NCI-H146 (cell line): ENCODE data around the gene SCN11A.
"Not testable (repeated sequence)": the region's sequence is repeated elsewhere in the genome, so short reads cannot be mapped to it uniquely, and the experiment has no call there.

ENCODE experiments used
- DNase-seq: peaks from one replicate; lab custom pipeline; 2025; lab: John Stamatoyannopoulos, UW

SCN11A gene

DNA sequence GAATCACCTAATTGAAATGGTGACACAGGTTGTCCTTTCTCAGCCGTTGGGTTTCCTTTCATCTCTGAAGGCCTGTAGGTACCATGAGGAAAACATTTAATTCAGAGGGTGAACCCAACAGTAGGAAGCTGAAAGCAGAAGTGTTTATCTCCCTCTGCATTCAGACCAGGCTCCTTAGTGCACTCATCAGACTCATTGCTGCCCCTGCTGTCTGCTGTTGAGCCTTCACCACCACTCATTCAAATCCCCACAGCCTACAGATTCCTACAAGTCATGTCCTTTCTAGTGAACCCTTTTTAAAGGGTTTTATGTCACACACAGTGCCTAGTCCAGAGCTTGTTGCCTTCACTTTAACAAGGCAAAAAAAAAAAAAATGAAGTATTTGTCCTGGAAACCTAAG, 13.5 kb upstream of the SCN11A start:
- no peak for DNase-seq

DNA sequence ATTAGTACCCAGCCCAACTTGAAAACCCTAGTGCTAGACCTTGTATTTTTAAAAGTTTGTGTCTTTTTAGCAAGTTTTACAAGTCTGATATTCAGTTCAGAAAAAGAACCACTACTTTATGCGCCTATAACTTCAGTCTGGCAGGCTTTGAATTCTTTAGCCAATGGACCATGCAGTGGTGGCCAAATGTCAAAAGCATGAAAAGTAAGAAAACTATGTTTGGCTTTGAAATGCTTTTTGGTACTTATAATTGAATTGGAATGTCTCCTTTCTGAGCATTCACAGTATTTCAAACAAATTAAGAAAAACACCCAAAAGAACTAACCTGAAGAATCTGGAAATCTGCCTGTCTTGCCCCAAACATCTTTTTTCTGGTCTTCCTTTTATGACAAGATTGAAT, 12.9 kb upstream of the SCN11A start:
- DNase-seq = no peak

DNA sequence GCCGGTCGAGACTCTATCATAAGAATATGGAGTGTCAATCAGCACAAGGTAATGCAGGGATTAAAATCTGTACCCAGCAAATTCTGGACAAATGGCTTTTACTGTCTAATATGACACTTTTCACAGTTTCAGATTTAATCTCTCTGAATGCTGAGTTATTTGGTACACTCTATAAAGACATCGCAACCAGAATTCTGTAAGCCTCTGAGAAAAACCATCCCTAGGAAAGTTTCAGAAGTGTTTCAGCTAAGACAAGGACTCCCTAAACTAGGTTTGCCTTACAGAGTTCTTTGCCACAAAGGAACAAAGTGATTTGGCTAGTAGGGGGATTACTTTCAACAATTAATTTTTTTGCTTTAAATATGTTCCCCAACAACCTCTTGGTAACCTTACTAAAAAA, 11.4 kb upstream of the SCN11A start:
- DNase-seq = no peak

- DNase-seq = no peak
Observed at GRCh38 chr3:39062180-39062579, 10.4 kb upstream of the SCN11A start.

DNA sequence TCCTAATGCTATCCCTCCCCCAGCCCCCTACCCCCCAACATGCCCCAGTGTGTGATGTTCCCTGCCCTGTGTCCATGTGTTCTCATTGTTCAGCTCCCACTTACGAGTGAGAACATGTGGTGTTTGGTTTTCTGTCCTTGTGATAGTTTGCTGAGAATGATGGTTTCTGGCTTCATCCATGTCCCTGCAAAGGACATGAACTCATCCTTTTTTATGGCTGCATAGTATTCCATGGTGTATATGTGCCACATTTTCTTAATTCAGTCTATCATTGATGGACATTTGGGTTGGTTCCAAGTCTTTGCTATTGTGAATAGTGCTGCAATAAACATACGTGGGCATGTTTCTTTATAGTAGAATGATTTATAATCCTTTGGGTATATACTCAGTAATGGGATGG, 9.5 kb upstream of the SCN11A start:
- not testable (repeated sequence) for DNase-seq

GRCh38 chr3:39056151-39056550, 4.4 kb upstream of the SCN11A start:
- no peak for DNase-seq

DNA sequence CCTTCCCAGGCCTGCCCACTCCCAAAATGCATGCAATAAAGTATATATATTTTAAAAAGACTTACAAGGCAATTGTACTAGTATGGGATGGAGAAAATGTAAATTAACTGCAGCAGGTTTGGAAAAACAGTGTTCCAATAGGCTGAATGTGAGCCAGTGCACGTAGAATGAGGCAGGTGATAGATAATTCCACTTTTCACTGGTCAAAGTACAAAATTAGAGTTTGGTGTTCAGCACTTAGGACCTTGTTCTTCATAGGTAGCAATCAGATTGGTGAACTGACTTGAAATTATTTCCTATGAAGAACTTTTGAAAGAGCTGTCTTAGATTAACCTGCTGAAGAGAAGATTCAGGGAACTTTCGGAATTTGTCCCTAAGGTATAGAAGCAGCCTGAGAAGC, 2.0 kb upstream of the SCN11A start:
- DNase-seq = no peak

DNA sequence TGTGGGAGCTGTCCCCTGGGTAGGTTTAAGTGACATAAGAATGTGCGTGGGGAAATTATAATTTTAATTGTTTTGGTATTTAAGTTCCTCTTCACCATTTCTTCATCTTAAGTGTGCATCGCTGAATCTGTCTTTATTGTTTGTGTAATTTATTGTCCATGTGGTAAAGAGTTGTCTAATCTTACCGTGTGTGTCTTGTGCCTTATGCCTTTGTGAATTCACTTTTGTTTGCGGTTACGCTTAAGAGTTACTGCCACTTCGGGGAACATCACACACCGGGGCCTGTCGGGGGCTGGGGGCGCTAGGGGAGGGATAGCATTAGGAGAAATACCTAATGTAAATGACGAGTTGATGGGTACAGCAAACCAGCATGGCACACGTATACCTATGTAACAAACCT, 839 bp upstream of the SCN11A start:
- no peak for DNase-seq

GRCh38 chr3:39050029-39050428, 1.7 kb downstream of the SCN11A start:
- no peak for DNase-seq

GRCh38 chr3:39038165-39038564, 13.6 kb downstream of the SCN11A start:
- DNase-seq = no peak

- DNase-seq = no peak
Observed at GRCh38 chr3:39029556-39029955, 22.2 kb downstream of the SCN11A start.

GRCh38 chr3:39028546-39028945, 23.2 kb downstream of the SCN11A start:
- DNase-seq = no peak

- DNase-seq = no peak
Observed at GRCh38 chr3:39025222-39025970, 26.3 kb downstream of the SCN11A start.

DNA sequence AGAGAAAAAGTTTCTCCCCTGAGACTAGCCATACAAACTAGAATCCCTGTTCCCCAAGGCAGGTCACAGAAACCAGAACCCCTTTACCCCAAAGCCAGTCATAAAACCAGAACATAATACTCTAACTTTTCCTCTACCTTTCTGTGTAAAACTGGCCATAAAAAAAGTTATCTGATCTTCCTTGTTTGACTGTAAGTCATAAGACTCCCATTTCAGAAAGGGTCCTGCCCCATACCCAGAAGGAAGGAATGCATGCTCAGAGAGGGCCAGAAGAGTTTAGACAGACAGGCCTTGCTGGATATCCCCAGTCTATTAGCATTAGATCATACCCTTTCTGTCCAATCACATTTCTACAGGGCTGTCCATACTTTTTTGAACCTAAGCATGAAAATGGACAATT, 27.2 kb downstream of the SCN11A start:
- DNase-seq = no peak

DNA sequence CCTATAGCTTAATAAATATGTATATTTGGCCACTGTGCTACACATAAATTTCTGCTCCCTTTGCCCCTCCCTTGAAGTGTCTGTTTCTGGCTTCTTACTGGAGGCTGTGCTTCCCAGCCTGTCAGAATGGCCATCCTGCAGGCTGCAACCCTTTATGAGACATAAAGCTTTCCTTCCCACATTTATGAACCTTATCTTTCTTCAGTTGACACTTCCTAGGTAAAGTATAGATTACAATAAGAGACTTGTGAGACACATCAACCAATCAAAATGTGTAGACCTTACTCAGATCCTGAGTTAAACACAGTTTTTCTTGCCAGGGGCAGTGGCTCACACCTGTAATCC, 29.5 kb downstream of the SCN11A start:
- DNase-seq = no peak

DNA sequence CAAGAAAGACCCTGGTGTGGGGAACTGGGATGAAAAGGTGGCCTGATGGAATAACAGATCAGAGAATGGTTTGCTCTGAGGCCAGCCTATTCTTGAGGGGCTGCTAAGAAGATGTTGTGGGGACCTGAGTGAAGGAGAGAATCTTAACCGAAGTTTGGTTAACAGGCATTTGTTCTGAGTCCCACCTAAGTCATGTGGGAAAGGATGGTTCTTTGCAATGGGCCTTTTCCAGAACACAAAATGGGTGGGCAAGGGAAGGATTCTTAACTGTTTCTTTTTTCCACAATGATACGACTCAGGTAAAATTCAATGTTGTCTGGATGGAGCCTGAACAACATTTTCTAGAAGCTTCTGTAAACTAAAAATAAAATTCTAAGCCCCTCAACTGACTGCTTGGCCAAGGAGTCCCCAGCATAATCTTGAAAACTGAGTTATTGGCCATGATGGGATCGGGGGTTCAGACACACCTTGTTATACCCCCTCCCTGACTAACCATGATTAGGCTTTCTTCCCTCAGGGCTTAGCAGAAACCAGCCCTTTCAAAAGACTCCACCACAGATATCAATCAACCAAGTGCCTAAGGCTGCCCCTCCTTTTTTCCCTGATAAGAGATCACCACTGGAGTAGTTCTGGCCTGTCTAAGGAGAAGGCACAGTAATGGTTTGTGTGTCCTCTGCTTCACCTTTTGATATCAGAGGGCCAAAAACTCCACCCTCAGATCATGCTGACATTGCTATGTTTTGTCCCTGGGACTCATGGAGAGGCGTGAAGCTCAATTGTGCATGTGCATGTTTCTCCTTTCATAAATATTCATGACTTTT, 30.1 kb downstream of the SCN11A start:
- no peak for DNase-seq

- DNase-seq = no peak
Observed at GRCh38 chr3:39021029-39021428, 30.7 kb downstream of the SCN11A start.

DNA sequence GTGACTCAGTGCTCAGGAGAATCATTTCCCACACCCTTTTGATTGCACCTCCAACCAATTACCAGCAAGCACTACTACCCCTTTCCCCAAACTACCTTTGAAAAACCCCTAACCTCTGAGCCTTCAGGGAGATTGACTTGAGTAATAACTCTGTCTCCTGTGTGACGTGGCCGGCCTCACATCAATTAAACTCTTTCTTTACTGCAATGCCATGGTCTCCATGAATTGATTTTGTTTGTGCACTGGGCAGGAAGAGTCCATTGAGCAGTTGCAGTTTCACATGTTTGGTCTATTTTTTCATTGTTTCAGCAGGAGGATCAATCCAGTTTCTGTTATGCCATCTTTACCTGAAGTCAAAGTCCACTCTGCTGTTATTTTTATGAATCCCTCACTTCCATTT, 32.4 kb downstream of the SCN11A start:
- no peak for DNase-seq

DNA sequence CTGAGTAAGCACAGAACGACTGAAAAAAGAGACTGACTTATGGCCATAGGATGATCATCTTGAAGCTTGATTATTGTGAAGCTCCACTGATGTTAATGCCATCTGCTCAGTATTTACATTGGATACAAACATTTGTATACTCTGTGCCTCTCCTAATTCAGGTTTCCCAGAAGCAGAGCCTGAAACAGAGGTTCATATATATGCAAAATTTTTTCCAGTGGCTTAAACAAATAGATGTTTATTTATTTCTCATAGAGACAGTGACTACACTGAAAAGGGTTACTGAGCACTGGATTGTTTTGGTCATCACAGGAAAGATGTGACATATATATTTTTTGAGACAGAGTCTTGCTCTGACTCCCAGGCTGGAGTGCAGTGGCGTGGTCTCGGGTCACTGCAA, 36.3 kb downstream of the SCN11A start:
- no peak for DNase-seq

GRCh38 chr3:39013921-39014509, 37.7 kb downstream of the SCN11A start:
- no peak for DNase-seq

DNA sequence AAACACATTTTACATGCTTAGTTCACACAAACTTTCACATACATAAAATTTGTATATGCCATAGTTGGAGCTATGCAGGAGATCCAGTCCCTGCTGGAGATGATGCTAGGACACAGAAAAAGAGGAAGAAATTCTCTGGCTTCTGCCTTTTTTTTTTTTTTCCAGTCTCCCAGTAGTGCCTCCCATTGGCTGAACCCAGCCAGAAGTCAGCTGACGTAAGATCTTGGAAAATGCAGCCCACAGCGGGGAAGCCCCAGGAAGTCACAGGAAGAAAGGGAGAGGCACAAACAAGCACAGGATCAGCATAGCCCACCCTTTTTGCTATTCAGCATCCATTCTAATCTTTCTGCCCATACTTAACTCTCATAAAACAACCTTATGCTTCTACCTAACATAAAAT, 38.5 kb downstream of the SCN11A start:
- no peak for DNase-seq

GRCh38 chr3:39011191-39011736, 40.5 kb downstream of the SCN11A start:
- no peak for DNase-seq

DNA sequence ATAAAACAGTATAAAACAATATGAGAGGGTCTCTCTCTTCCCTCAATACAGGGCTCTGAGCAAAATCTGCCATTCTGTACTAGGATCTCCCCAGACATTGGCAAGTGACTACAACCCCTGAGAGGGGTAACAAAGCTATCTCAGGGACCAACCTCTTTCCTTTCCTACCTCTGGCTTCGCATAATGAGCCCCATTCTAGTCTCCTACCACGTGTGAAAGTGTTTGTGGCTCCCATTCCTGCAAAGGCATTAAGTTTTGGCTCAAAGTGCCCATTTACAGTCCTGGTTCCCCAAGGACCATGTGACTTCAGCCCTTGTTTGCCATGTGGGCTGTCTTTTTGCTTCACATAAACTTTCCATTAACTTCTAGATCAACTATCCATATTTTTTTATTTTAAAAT, 46.4 kb downstream of the SCN11A start:
- DNase-seq = no peak
